GM19467 (cell line): ENCODE results near the gene MYO19.
"Not testable (repeated sequence)": the region's sequence is repeated elsewhere in the genome, so short reads cannot be mapped to it uniquely, and the experiment has no call there.

Experiments used
- ATAC-seq: cut with Tn5 transposase; IDR thresholded peaks from one replicate; pipeline ENCODE4 v1.9.1; 2021; ENCODE audit warnings: mild to moderate bottlenecking, moderate library complexity; ENCODE audit not compliant: unreplicated experiment

MYO19 gene

DNA sequence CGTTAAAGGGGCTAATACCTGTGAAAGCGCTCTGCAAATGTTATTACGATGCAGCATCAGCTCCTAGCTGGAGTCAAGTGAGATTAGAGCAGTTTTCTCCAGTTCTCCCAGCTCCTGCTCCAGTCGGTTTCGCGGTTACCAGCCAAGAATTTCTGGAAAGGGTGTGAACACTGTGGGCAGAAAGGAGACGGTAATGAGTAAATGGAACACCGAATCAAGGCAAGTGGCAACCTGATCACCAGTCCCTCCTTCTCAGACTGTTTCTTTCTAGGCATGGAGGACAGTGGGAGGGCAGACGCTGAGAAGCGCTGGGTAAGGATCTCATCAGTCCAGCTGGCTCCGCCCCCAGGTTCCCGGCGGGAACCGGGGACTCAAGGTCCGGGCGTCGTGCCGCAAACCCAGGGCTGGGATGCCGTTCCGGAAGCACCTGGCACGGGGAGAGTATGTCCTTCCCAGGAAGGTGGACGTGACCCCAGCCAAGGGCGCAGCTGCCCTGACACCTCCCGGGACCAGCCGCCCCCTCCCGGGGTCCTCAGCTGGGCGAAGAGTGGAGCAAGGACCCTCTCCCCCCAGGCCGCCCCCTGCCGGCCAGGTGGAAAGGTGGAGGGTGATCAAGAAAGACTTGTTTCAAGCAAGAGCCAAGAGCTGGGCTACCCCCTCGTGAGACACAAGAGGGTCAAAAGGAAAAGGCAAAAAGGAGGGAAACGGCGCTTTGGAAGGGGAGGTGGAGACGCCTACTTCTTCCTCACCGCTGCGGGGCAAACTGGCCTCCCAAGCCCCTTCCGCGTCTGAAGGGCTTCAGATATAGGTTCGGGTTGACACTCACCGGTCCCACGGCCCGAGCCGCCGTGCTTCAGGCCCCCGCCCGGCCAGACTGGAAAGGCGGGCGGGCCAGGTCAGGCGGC is 481 bp downstream of the MYO19 start:
- peak; percentile 21 for ATAC-seq

DNA sequence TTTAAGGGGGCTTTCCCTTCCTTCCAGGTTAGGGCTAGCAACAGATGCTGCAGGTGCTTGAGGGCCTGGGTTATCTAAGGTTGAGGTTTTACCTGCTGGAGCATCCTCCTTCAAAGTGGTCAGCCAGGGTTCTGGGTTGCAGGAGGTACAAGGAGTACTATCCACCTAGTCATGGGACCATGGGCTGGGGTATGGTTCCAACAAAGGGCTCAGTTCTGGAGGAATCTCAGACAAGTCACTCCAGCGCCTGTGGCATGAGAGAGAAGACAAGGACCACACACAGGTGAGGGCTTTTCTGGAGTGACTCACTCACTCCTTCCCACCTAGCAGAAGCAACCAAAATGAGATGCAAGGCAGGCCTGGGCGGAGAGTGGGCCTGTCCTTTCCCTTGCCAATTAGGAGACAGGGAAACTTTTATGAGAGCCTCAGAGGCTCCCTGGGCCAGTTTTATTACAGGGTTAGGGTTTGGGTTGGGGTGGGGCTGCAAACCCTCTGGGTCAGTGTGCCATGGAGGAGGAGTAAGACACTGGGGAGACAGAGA is 2.2 kb downstream of the MYO19 start:
- ATAC-seq, result no peak

DNA sequence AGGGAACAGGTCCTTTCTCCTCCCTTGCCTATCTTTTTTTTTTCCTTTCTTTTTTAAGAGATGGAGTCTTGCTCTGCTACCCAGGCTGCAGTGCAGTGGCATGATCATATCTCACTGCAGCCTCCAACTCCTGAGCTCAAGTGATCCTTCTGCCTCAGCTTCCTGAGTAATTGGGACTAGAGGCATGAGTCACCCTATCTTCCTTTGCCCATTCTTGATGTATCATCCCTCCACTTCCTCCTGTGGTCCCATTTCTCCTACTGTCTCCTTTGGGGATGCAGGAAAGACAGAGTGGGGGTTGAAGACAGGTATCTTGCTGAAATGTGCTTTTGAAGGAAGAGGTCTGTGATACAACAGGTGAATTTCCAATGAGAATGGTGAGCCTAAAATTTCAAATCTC is 5.5 kb downstream of the MYO19 start:
- no peak for ATAC-seq

DNA sequence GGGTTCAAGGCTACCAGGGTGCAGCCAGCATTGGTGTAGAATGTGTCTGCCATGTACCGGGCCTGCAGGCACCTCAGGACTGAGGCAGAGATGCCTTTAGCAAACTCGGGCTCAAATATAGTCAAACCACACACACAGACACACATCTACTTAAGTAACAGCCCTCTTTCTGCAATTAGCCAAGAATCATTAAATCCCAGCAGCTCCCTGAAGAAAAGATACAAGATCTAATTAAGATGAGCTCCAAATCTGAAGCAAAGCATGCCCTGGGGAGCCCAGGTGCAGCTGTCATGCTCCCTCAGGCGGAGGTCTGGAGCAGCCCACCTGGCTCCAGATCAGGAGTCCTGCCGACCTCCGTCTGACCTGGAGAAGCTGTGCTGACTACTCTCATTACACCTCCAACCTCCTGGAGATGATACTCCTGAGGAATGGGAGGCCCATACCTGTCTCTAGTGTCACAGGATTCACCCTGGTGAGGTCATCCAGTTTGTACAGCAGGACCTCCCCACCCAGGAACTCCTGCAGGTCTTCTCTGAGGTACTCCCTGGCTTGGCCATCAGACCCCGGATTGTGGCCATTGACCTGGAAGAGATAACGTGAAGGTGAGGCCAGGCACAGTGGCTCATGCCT is 6.9 kb downstream of the MYO19 start:
- ATAC-seq, result no peak

DNA sequence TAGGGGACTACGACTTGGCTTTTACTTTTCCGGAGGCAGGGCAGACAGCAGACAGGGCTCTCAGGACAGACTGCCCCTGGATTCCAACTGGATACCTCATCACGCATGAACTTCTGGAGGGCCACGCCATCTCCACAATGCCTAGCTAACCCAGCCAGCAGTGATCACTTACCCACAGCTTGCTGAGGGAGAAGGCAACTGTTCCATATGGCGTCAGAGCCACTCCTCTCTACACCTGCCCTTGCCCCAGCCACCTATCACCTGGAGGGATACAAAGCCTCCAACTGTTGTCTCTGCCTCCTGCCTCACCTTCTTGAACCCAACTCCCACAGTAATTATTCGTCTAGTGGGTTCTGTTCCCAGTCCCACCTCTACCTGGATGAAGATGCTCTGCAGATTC is 8.8 kb downstream of the MYO19 start:
- ATAC-seq, result no peak

DNA sequence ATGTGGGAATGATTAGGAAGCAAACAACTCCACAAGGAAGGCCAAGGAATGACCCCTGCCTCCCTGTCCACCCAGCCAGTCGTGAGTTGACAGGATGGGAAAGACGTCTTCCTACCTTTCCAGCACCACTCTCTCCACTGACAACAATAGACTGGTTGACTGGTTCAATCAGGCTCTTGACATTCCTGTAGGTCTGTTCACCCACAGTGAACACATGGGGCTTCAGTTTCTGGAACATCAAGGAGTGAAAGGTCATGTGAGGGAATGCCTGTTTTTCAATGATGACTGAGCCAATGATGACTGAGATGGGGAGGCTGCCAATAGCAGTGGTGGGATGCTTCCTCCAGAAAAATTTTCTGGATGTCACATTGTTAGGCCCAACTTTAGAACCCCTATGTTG is 9.6 kb downstream of the MYO19 start:
- ATAC-seq, result no peak

DNA sequence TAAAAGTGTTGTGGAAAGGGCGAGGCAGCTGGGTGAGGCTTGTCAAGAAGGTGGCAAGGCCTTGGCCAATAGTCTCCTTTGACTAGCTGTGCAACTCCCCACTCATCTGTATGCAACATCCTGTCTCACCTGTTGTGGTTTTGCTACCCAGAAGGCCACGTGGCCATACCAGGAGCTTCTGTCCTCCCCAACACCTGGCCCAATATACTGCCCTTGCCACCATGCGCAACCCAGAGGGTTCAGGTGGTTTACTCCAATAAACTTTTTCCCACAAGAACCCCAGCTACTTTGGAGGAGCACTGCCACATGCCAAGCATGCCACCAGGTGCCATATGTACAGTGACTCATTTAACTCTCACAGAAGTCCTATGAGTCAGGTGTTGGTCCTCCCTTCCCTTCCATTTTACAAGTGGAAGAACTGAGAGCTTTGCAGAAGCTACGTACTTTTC is 10.2 kb downstream of the MYO19 start:
- ATAC-seq, result no peak

DNA sequence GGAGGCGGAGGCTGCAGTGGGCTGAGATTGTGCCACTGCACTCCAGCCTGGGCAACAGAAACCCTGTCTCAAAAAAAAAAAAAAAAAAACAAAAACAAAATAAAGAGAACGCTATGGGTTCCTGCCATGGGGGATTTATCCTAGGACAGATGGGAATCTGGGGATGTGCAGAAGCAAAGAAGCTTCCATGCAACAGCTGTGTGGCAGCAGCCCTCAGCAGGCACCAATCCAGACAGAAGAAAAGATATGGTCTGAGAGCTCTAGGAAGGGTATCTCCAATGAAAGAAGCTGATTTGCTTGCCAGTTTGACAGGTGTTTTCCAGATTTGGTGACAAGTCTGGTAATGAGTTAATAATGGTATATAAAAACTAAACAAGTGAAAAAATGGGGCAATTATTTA is 11.6 kb downstream of the MYO19 start:
- no peak for ATAC-seq

DNA sequence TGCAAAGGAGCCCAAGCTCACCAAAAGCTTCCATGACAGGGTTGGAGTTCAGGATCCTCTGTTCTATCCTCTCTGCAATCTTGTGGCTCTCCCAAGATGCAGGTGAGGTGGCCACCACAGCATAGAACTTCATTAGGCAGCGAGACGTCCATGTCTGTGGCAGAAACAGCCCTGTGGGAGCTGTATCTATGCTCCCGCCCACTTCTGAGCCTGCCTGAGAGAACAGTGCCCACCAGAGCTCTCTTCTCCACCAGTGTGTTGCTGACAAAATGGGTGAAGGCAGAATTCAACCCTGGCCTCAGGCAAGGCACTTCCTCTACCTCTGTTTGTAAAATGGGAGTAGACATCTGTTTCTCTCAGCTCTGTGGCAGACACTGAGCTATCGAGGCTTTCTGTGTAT is 18.8 kb downstream of the MYO19 start:
- no peak for ATAC-seq

DNA sequence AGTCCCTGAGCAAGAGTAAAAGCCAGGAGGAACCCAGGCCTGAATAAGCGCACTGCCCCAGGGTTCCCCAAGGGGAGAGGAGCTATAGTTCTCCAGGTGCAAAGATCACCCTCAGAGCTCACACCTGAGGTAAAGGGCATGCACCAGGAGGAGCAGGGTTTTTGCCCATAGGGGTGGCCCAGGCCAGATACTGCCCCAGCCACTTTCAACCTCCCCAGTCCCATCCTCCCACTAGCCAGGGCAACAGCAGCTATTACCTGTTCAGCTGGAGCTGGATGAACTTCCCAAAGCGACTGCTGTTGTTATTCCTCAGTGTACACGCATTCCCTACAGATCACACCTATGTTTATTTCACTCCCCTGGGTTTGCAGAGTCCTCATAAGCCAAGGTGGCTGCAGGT is 19.8 kb downstream of the MYO19 start:
- no peak for ATAC-seq

DNA sequence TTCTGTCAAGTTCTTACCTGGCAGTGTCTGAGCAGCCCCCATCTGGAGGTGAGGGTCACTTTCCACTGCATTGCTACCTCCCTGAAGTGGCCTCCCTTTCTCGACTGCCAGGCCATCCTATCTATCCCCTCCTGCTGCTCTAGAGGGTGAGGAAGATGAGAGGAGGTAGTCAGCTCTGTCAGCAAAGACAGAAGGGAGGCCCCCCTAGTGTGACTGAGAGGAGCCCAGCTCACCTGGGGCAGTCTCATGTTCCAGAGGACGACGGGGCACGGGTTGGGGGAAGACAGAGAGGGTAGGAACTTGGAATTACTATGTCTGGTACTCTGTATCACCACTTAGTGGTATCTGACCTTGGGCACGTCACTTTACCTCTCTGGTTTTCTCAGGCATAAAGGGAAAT is 22.0 kb downstream of the MYO19 start:
- no peak for ATAC-seq

DNA sequence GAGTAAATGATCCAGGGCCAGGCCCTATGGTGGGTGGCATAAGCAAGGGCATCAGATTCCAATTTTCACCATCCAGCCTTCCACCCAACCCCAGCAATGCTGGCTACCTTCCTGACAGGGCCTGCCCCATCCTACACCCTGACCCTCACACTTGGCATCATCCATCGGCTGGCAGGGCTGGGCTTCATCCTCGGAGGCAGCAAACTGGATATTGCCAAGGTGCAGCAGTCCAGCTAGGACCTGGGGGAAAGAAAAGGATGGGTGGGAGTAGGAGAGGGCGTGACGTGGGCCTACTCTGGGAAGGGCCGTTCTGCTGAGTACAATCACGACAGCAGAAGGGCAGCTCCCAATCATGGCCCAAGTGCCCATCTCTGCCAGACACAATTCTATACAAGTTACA is 23.5 kb downstream of the MYO19 start:
- no peak for ATAC-seq

DNA sequence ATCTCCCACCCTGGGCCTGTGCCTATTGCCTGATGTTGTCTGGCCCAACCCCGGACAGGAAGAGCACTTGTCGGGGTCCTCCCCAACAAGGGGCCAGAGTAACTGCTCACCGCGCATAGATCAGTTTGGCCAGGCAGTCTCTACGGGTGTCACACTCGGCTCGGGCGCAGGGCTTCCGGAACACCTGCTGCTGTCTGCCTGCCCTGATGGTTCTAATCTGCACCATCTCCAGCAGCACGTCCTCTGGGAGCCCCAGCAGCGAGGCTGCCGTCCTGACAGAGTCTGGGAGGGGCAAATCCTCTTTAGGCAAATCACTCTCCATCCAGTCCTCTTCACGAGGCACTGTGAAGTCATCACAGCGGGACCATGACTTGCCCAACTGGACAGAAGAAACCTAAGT is 24.0 kb downstream of the MYO19 start:
- ATAC-seq, result no peak

DNA sequence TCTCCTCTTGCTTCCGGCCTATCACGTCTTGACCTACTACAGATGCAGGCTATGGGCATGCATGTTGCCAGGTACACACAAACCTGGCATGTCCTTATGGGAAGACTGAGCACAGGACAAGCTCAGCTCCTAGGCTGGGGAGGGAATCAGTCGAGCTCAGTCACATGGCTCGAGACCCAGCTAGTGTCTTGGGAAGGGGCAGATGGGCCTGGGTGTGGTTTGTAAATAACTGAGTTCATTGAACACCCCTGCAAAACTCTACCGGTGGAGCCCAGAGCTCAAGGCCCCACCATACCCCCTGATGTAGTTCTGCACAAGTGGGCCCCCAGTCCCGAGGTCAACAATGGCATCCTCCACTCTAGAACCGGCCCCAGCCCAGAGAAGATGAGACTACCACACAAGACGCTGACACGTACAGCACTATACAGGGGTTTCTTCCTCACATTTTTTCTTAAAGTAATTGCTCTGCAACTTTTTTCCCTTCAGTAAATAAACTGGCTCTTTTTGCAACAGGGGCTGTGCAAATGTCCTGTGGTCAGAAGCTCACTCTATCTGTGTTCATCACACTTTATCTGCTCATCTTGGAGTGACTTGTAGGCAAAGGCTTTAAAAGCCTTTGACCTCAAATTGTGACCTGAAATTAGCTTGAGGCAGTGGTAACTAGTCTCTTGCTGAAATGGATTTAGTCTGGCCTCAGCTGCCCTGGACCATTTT is 25.2 kb downstream of the MYO19 start:
- ATAC-seq, result no peak

DNA sequence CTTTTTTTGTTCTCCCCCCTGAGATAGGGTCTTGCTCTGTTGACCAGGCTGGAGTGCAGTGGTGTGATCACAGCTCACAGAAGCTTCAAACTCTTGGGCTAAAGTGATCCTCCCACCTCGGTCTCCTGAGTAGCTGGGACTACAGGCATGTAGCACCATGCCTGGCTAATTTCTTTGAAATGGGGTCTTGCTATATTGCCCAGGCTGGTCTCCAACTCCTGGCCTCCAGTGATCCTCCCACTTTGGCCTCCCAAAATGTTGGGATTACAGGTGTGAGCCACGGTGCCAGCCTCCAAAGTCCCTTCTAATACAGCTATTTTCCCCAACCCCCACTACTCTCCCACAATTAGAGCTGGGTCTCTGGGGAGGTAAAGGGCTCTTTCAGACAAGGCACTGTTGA is 26.2 kb downstream of the MYO19 start:
- ATAC-seq, result not testable (repeated sequence)

DNA sequence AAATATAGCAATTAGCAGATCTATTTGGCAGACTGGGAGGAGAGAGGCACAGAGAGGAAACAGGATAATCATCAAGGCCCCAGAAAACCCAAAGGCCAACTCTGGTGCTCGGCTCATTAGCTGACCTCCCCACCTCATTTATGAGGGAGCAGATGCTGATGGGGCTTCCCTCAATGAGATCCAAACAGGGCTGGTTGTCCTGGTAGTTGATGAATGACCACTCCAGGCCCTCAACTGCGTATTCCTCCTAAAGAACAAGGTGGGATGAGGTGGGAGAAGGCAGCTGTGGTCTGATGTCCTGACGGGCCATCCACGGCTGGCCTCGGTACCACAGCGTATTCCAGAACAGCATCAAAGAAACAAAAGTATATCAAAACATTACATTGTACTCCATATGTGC is 27.4 kb downstream of the MYO19 start:
- no peak for ATAC-seq

DNA sequence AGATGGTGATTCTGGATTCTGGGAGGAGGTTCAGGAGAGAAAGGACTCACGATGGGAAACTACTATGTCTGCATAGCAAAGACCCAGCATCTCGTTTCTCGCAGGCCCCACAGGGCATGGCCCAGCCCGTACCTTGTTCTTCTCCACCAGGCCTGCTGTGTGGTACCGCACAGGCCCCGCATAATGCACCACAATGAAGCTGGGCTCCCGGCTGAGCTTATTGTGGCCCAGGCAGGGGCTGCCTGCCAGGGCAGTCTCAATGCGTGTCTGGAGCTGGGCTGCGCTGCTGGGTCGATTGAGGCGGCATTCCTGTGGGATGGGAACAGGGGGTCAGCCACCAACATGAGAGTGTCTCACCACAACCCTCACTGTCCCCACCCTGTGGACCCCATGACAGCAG is 27.8 kb downstream of the MYO19 start:
- no peak for ATAC-seq

DNA sequence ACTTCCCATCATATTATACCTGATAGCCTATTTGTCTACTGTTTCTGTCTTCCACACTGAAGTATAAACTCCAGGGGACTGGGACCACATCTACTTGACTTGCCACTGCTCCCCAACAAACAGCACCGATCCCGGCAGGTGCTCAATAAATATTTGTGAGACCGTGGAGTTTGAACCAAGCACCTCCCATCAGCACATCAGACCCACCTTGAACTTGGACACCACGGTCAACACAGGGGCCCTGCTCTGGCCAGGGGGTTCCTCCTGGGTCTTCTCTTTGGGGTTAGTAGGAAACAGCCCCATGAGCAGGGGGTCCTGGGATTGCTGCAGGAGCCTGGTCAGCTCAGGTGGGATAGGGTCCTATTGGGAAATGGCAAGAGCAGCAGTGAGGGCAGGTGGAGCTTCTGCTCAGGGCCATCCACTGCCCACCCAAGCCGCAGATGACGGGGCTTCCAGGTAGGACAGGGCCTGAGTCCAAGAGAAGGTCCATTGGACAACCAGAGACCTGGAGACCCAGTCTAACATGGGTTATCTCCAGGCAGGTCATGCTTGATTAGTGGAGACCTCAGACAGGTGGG is 28.3 kb downstream of the MYO19 start:
- no peak for ATAC-seq

DNA sequence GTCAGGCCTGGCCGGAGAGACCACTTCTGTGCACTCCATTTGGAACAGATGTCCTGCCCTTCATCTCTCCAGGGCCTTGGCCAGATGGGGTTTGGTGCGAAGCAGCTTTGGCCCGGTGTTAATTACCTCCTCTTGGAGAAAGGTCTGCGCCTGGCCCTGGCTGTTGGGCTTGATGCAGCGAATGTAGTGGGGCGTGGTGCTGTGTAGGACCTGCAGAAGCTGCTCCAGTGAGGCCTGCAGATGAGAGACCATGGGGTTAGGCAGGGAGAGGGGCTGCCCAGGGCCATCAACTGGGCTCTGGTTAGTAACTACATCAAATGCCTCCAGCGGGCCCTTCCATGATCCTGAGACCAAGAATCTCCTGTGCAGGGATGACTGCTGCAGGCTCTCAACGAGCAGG is 29.5 kb downstream of the MYO19 start:
- ATAC-seq, result no peak

DNA sequence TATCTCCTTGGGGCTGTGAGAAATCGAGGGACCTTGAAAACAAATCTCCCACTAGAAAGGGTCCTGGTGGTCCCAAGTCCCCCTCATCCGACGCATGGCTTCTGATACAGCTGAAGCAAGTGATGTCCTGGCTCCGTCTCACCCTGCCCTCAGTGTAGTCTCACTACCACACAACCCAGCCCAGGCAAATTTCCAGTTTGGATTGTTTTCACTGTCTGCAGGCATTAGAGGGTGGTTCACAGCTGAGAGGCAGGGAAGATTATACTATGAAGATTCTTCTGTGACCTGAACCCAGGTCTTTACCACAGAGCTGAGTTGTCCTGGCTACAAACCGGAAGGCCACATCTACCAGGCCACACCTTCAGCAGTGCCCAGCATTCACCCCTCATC is 30.5 kb downstream of the MYO19 start:
- ATAC-seq, result no peak

DNA sequence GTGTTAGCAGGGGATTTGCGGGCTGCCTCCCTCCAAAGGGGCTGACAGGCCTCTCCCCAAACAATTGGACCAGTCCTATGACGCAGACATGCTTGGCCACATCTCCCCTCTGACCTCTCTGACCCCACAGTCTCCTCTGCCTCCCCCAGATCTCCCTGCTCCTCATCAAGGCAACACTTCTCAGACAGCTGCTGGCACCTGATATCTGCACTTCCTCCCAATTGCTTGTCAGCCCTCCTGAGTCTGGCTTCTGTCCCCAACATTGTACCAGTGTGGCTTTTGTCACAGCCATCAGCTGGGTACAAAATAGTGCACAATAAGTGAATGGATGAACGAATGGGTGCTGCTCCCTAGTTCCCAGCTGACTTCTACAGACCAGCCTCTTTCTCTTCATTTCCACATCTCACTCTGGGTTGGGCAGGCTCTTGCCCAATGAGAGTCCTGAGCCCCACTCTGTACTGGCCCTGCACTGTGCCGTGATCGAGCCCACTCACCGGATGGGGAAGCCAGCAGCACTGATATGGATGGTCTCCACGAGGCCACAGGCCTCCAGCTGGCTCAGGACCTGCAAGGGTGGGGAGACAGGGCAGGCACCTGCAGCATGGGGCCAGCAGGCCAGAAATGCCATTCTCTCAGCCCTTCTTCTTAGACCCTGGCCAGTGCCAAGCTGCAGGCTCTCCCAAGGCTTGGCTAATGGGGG is 31.1 kb downstream of the MYO19 start:
- ATAC-seq, result no peak
